Measurements from ENCODE around the gene TCOF1.

TCOF1 gene, protein sequence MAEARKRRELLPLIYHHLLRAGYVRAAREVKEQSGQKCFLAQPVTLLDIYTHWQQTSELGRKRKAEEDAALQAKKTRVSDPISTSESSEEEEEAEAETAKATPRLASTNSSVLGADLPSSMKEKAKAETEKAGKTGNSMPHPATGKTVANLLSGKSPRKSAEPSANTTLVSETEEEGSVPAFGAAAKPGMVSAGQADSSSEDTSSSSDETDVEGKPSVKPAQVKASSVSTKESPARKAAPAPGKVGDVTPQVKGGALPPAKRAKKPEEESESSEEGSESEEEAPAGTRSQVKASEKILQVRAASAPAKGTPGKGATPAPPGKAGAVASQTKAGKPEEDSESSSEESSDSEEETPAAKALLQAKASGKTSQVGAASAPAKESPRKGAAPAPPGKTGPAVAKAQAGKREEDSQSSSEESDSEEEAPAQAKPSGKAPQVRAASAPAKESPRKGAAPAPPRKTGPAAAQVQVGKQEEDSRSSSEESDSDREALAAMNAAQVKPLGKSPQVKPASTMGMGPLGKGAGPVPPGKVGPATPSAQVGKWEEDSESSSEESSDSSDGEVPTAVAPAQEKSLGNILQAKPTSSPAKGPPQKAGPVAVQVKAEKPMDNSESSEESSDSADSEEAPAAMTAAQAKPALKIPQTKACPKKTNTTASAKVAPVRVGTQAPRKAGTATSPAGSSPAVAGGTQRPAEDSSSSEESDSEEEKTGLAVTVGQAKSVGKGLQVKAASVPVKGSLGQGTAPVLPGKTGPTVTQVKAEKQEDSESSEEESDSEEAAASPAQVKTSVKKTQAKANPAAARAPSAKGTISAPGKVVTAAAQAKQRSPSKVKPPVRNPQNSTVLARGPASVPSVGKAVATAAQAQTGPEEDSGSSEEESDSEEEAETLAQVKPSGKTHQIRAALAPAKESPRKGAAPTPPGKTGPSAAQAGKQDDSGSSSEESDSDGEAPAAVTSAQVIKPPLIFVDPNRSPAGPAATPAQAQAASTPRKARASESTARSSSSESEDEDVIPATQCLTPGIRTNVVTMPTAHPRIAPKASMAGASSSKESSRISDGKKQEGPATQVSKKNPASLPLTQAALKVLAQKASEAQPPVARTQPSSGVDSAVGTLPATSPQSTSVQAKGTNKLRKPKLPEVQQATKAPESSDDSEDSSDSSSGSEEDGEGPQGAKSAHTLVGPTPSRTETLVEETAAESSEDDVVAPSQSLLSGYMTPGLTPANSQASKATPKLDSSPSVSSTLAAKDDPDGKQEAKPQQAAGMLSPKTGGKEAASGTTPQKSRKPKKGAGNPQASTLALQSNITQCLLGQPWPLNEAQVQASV (N-terminal part only)

DNA sequence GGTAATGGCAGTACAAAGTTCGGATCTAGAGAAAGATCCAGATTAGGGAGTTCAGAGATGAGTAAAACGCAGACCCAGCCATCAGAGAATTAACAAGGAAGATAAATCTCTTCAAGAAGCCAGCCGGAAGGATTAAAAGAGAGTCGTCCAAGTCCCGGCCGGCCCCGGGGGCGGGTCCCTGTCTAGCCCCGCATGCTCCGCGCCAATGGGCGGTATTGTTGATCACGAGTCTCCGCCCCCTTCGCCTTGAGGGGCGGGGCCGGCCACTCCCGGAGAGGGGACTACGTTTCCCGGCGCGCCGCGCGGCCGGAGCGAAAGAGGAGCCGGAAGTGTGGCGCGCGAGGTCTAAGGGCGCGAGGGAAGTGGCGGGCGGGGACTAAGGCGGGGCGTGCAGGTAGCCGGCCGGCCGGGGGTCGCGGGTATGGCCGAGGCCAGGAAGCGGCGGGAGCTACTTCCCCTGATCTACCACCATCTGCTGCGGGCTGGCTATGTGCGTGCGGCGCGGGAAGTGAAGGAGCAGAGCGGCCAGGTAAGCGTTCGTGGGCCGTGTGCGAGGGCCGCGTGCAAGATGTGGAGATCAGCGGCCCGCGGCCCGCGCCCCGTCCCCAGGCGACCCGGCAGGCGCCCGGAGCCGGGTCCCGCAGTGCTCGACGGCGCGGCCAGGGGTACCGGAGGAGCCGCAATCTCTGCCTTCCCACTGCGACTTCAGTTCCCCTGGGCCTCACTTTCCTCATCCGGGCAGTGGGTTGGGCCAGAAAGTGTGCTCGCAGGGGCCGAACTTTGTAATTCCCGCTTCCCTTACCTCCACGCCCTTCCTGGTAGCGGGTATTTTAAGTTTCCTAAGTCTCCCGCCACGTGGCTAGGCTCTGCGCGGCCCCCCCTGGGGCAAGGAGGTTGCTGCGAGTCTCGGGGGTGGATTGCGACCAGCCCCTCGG, at the start of gene TCOF1:
TCOF1 (plus strand) TSS at position 372 of the 935 bp plus-strand sequence; CDS start at position 422, 50 bp downstream.
- DNase-seq: peak; percentile 95 to 99

DNA sequence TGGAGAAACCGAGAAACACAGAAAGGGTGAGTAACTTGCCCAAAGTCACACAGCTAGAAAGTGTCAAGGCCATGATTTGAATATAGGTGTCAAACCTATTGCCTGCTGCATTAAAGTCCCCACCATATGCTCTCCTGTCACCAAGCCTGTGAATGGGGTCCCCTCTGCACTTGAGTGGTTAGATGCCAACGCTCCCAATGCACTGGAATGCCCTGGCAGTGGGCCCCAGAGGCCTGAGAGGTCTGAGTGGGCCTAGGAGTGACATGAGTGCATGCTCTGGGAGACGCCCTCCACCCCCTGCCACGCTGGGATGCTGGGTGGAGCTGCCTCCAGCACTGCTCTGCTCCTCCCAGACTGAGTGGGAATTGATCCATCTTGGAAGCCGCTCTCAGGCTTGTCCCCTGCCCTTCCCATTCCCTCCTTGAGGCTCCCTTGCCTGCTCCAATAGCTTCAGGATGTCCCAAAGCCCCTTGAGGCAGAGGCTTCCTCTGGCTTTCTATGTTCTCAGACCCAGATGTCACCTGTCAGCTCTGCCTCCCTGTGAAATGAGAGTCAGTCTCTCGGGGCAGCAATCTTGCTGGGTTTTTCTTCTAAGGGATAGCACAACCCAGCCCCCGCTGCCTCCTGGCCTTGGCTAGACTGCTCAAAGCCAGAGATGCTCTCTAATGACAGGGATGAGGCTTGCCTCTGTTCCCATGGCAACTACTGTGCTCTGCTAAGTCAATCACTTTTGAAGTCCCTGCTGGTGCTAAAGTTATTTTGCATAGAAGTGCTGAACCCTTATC, 48.2 kb upstream of the TCOF1 start:
- no peak for DNase-seq

DNA sequence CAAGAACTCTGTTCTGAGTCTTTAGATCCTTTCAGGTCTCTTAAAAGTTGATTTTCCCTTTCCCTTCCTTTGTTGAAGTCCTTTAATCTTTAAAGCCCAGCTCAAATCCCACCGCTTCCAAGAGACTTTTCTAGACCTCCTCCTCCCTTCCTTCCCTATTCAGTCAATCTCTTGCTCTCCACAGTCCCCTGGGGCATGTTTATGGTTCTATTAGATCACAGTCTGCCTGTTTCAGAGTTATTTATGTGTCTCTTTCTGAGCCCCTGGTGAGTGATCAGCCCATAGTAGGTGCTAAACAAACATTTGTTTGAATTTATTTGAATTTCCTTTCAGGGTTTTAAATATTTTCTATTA, 47.6 kb upstream of the TCOF1 start:
- no peak for DNase-seq

DNA sequence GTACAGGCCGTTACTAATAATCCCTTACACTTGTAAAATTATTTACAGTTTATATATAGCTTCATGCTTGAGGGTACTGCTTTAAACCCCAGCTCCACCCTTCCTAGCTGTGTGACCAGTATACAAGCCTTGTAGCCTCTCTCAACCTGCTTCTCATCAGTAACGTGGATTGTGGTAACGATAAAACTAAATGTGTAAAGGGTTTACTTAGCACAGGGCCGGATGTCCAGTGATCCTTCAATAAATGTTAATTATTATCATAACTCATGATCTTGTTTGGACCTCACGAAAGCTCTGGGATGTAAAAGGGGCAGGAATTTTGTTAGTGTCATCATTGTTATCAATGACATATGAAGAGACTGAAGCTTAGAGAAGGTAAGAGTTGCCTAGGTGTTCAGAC, 47.3 kb upstream of the TCOF1 start:
- no peak for DNase-seq

DNA sequence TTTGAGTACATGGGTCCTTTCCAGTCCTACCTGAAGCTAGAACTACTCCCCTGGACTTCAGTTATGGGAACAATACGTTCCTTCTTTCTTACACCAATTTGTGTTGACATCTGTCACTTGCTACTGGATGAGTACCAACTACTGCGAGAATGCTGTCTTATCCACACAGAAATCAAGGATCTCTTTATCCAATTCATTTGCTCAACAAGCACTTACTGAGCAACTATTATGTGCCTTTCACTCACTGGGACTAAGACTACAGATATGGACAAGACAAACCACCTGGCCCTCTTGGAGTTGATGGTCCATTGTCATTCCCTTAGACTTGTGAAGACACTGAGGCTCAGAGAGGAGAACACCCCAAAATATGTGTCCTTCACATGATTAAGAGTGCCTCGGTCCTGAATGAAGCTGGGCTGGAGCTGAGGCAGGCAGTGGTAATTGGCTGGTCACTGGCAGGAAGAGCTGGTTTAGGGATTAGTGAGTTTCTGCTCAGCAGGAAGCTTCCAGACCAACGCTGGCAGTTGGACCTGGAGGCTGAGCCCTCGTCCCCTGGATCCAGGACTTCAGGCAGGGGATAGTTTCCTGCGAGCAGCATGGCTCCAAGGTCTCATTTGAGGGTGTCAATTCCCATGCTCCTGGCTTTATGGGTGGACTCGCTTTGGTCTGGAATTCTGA, 46.3 kb upstream of the TCOF1 start:
- no peak for DNase-seq

DNA sequence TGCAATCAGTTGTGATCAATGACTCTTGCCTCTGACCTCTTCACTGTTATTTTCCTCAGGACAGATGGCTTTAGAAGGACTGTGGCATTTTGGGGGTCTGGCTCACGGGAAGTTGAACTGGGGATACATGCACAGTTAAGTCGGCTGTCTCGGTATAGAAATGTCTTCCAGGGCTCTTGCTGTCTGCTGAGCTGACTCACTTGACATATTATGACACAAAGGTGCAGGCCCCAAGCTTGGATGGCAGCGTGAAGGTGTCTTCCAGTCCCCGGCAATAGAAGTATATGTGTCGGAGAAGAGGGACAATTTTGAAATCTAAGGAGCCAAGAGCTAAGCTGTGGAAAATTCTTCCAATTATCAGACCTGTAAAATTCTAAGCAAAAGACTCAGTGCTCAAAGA, 45.0 kb upstream of the TCOF1 start:
- DNase-seq: no peak

DNA sequence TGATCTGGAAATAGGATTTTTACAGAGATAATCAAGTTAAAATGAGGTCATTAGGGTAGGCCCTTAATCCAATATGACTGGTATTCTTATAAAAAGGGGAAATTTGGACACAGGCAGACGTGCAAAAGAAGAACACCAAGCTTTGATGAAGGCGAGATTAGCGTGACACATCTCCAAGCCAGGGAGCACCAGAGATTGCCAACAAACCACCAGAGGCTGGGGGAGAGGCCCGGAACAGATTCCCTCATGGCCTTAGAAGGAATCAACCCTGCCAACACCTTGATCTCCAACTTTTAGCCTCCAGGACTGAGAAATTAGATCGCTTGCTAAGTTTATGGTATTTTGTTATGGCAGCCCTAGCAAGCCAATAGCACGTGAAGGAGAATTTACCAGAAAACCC, 44.0 kb upstream of the TCOF1 start:
- DNase-seq: no peak

DNA sequence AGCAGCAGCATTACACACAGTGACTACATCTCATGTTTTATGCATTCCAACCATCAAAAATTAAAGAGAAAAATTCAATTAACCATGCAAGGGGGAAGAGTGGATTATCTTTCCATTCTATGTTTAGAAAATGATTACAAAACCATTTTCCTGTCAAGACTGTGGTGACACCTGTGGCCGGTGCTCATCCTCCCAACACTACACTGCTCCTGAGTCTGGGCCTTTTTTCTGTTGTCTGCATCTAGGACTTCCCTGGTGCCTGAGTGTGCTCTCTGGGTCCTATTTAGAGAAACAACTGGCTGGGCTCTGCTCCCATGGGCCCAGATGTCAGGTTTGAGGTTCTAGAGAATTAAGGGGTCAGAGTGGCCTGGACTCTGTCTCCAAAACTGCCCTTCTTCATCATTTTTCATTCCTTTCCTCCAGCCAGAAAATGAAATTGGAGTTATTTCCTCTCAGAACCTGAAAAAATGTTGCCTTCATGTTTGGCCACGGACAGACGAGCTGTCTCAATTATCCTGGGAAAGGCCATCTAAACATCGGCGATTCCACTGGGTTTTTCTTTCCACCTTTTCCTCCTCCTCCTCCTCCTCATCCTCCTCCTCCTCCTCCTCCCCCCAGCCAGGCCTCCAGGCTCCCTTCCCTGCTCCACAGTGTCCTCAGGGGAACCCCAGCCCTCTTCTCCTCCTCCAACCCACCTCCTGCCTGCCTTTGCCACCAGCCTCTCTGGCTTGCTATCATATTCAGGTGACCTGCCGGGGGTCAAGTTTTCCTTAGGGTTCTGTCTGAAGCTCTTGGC, 43.4 kb upstream of the TCOF1 start:
- no peak for DNase-seq

DNA sequence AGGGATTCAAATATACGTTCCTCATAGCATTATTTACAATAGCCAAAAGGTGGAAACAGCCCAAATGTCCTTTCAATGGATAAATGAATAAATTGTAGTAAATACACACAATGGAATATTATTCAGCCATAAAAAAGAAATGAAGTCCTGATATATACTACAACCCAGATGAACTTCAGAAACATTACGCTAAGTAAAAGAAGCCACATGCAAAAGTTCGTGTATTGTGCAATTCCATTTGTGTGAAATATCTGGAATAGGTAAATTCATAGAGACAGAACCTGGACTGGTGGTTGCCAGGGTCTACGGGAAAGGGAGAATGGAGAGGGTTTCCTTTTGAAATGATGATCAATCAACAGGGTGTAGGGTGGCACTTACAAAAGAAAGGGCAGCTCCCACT, 42.3 kb upstream of the TCOF1 start:
- no peak for DNase-seq

DNA sequence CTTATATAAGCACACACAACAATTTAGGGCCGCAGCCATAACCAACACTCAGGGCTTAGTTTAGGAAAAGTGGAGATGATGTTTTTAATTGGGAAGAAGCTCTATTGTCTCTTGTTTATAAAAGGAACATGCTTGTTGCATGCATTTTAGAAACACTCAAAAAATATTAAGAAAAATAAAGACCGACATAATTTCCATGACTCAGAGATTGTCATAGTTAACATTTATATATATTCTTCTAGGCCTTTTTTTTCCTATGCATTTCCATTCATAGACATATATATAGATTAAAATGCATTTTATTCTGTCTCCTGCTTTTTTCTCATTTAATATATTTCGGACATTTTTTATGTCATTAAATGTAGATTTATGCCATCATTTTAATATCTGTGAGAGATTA, 41.2 kb upstream of the TCOF1 start:
- no peak for DNase-seq

DNA sequence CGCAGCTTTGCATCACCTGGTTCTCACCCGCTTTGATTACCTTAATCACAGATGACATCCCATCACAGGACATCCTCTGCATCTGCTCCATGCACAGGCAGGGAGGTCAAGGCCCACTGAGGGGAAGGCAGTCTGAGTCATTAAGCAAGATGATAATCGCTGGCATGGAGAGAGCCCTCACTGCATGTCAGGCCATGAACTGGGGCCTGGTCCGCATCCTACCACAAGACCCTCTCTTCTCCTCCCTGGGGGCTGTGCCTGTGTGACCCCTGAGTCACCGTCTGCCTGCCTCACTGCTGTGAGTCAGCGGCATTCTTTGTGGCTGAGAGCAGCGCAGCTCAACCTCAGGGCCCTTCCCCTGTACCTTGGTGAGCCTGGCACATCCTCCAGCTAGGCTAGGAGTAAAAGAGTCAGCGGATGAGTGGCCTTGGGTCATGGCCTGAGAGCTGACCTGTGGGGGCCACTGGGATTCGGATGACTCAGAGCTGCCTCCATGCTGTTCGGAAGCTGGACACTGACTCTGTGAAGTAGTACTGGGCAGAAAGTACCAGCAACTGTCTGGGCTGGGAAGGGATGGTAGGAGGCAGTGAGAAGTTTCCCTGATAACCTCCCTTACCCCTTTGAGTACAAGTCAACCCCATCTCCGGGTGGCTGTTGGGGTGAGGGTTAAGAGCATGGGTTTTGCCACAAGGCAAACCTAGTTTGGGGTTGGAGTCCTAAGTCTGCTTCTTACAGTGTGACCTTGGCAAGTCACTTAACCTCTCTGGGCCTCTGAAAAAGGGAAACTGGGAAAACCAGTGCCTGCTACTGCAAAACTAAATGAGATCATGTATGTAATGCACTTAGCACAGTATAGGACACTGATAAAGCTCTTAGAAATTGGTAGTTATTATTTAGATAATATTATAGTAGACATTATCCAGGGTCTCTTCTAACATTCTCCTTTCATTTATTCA, 40.2 kb upstream of the TCOF1 start:
- no peak for DNase-seq

DNA sequence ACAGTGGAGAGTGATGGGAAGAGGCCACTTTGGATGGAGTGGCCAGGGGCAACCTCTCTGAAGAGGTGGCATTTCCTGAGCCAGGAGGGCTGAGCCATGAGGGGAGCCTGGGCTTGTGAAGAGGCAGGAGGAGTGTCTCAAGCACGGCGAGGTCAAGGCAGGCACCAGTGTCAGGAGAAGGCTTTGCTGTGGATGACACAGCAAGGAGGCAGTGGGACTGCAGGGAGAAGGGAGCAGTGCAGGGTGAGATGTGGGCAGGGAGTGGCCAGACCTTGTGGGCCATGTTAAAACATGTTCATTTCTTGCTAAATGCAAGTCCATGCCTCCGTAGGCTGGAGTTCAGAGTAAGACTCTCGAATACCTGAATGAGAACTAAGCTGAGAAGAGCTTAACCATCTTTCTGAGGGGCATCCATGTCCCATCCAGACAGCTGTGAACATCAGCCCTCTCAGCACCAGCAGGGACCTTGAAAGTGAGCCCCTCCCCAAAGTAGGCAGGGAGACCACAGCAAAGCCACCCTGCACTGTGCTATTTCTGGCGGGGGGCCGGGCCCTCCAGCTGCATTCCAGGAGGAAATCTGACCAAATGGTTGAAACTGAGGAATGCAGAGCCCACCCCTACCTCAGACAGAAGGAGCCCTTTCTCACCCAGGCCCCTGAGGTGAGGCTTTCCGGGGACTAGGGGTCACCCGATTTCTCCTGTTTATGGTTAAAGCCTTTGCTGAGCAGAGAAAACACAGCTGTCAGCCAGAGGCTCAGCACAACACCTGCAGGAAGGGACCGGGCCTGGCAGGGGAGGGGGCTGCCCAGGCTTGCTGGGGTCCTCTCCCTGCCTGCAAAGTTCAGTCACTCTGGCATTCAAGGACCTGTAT, 38.6 kb upstream of the TCOF1 start:
- no peak for DNase-seq

DNA sequence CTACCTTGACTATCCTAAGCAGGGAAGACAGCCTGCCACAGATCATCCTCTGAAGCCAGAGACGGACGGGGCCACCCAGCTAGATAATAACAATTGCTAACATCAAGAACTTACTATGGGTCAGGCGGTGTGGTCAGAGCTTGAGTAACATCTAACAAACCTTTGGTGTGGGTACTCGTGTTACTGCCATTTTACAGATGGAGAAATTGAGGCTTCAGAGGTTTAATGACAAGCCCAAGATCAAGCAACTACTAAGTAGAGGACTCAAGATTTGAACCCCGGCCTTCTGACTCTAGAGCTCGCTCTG, 38.1 kb upstream of the TCOF1 start:
- no peak for DNase-seq

DNA sequence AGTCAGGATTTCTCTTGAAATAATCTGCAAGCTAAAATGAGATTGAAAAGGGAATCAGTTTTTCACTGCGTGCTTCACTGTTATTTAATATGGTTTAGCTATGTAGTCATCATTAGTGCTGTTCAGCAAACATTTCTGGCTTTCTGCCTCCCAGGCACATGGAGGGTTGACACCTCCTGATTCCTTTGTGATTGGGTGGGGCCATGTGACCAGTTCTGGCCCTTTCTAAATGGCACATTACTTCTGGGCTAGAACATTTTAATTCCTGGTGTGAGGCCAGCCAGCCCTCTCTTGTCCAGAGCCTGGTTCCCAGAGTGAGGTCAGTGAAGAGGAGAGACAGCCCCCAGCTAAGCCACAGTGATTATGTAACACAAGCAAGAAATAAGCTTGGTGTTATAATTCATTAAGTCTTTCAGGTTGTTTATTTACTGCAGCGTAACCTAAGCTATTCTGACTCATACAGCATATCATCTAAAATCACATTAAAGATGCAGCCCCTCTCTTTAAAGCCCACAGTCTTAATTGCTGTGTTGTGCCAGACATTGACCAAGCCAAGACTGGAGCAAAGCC, 37.4 kb upstream of the TCOF1 start:
- DNase-seq: no peak

DNA sequence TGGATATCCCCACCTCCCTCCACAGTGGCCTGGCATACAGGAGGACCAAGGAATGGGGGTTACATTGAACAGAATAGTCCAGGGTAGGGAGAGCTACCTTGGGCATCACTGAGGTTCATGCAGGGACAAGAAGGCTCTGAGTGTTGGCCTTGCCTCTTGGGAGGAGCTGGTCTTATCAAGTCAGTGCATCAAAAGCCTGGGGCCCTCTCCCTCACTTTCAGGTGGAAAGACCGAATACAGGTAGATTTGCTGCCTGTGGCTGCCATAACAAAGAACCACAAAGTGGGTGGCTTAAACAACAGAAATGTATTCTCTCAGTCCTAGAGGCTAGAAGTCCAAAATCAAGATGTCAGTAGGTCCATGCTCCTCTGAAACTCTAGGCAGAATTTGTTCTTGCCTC, 36.3 kb upstream of the TCOF1 start:
- DNase-seq: no peak

DNA sequence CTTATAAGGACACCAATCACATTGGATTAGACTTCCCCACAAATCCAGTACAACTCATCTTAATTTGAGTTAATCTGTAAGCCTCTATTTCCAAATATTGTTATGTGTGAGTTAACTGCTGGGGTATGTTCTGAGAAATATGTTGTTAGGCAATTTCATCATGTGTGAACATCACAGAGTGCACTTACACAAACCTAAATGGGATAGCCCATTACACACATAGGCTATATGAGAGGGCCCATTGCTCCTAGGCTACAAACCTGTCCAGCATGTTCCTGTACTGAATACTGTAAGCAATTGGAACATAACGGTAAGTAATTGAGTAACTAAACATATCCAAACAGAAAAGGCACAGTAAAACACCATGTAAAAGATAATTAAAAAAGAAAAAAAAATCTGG, 35.7 kb upstream of the TCOF1 start:
- no peak for DNase-seq

DNA sequence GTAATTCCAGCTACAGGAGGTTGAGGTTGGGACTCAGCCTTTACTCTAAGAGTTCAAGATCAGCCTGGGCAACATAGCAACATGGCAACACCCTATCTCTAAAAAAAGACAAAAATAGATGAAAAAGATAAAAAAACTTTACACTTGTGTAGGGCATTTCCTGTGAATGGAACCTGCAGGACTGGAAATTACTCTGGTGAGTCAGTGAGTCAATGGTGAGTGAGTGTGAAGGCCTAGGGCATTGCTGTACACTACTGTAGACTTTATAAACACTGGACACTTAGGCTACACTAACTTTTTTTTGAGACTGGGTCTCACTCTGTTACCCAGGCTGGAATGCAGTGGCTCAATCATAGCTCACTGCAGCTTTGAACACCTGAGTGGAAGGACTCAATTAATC, 35.3 kb upstream of the TCOF1 start:
- no peak for DNase-seq

All from inflammatory macrophage treated with lipopolysaccharide for 1 hour (primary cell).